HCT116 (cell line): ENCODE data around the gene NFIA. TPM values are rescaled to one million over a fixed set of nuclear protein-coding genes. Genes with fewer than 3 reads are reported as not detected.

Source experiments
- ATAC-seq: fragments of 200-7000 bp; cut with Tn5 transposase; 2 replicates; pipeline ENCODE4 v1.9.1; 2020; ENCODE audit warnings: mild to moderate bottlenecking, moderate library complexity
- BruUV-seq: library from RNA; stranded (reverse); fragments of 400-500 nt; replicated peaks from 2 replicates; lab custom pipeline; 2021; lab: Mats Ljungman, UMichigan
- CTCF ChIA-PET: fragments of 300-600 bp; sonication (Branson Sonifier 250); formaldehyde crosslinking; loops from one replicate; lab custom pipeline; 2021; ENCODE audit warnings: antibody characterized with exemption; lab: Charles Lee
- POLR2A ChIA-PET: fragments of 300-600, 350-600 bp; sonication (Branson Sonifier 250); formaldehyde crosslinking; loops from one replicate; lab custom pipeline; 2021; ENCODE audit warnings: antibody characterized with exemption; lab: Charles Lee
- RAD21 ChIA-PET, 2 experiments: fragments of 300-600 bp; sonication (Branson Sonifier 250); formaldehyde crosslinking; loops; one replicate each; lab custom pipeline; 2023; ENCODE audit warnings: low total read pairs in 2 of 2; ENCODE audit not compliant: uncharacterized antibody in 2 of 2, unreplicated experiment in 2 of 2, low non-redundant PET in 1 of 2; lab: Charles Lee
- DNase-seq: peaks from one replicate; pipeline ENCODE4 v3.0.0-alpha.2; 2010; ENCODE audit warnings: low read depth, low spot score
- H2AFZ ChIP-seq: fragments of 200-600 bp; shearing (Covaris generic), sonication (generic); 2 replicates; pipeline ENCODE4 v1.6.1; 2017; ENCODE audit warnings: low read depth, mixed run types, mixed read lengths, antibody characterized with exemption, low read length; ENCODE audit not compliant: poor library complexity, severe bottlenecking
- H3K27ac ChIP-seq: 2 replicates; pipeline ENCODE4 v1.5.1; 2012; ENCODE audit warnings: low read depth, low read length
- H3K27me3 ChIP-seq: fragments of 200-600 bp; sonication (generic); 2 replicates; pipeline ENCODE4 v1.6.1; 2016; ENCODE audit warnings: mixed run types, low read length, mixed read lengths; ENCODE audit not compliant: insufficient read depth
- H3K36me3 ChIP-seq, 2 experiments: fragments of 200-500 bp in 1 of 2; fragments of 200-600 bp in 1 of 2; sonication (Bioruptor generic) in 1 of 2; sonication (generic) in 1 of 2; 2 replicates each; pipeline versions ENCODE4 v1.5.1 to v1.6.1; 2014 to 2016; ENCODE audit warnings: low read length in 2 of 2, inconsistent platforms in 1 of 2, mixed read lengths in 1 of 2, mixed run types in 1 of 2; ENCODE audit not compliant: insufficient read depth in 2 of 2, control insufficient read depth in 1 of 2
- H3K4me1 ChIP-seq, 2 experiments: fragments of 200-600 bp in 1 of 2; sonication (generic) in 1 of 2; 2 replicates each; pipeline versions ENCODE4 v1.5.1 to v1.6.1; 2012 to 2017; ENCODE audit warnings: low read length in 2 of 2, inconsistent platforms in 1 of 2, mild to moderate bottlenecking in 1 of 2, mixed read lengths in 1 of 2, mixed run types in 1 of 2, moderate library complexity in 1 of 2; ENCODE audit not compliant: insufficient read depth in 2 of 2, control insufficient read depth in 1 of 2
- H3K4me2 ChIP-seq: fragments of 200-600 bp; sonication (generic); 2 replicates; pipeline ENCODE4 v1.6.1; 2017; ENCODE audit warnings: mixed run types, low read length, mixed read lengths
- H3K4me3 ChIP-seq, 2 experiments: fragments of 200-600 bp in 1 of 2; sonication (generic) in 1 of 2; replicated peaks in 1 of 2; 2 replicates each; pipeline ENCODE4 v1.5.1; 2011 to 2016; ENCODE audit warnings: low read length in 2 of 2, control low read depth in 1 of 2, low read depth in 1 of 2, mild to moderate bottlenecking in 1 of 2, mixed read lengths in 1 of 2, mixed run types in 1 of 2
- H3K79me2 ChIP-seq: fragments of 200-600 bp; sonication (generic); 2 replicates; pipeline ENCODE4 v1.6.1; 2017; ENCODE audit warnings: mild to moderate bottlenecking, mixed run types, low read length, moderate library complexity, mixed read lengths; ENCODE audit not compliant: insufficient read depth
- H3K9ac ChIP-seq: fragments of 200-600 bp; sonication (generic); 2 replicates; pipeline ENCODE4 v1.6.1; 2016; ENCODE audit warnings: low read length, mixed read lengths
- H3K9me2 ChIP-seq: fragments of 200-600 bp; sonication (generic), shearing (Covaris generic); 2 replicates; pipeline ENCODE4 v1.6.1; 2017; ENCODE audit warnings: mixed run types, mild to moderate bottlenecking, moderate library complexity; ENCODE audit not compliant: insufficient read depth
- H3K9me3 ChIP-seq, 2 experiments: fragments of 200-500 bp in 1 of 2; fragments of 200-600 bp in 1 of 2; sonication (Bioruptor generic) in 1 of 2; sonication (generic) in 1 of 2; 2 replicates each; pipeline ENCODE4 v1.6.1; 2014 to 2017; ENCODE audit warnings: low read length in 2 of 2, mixed read lengths in 2 of 2, inconsistent platforms in 1 of 2, low read depth in 1 of 2, mild to moderate bottlenecking in 1 of 2, mixed run types in 1 of 2, moderate library complexity in 1 of 2; ENCODE audit not compliant: control insufficient read depth in 1 of 2, insufficient read depth in 1 of 2
- H4K20me1 ChIP-seq: fragments of 200-600 bp; sonication (generic), shearing (Covaris generic); 2 replicates; pipeline ENCODE4 v1.6.1; 2017; ENCODE audit warnings: mixed run types, mild to moderate bottlenecking, moderate library complexity; ENCODE audit not compliant: insufficient read depth
- CEBPB ChIP-seq: IDR thresholded peaks from 2 replicates; pipeline ENCODE4 v1.6.1; 2012; ENCODE audit warnings: low read depth
- EGR1 ChIP-seq: IDR thresholded peaks from 2 replicates; pipeline ENCODE4 v1.6.1; 2012; ENCODE audit warnings: low read depth
- ELF1 ChIP-seq: IDR thresholded peaks from 2 replicates; pipeline ENCODE4 v1.6.1; 2012; ENCODE audit warnings: low read depth, borderline replicate concordance
- EZH2 ChIP-seq: fragments of 200-600 bp; sonication (generic); IDR thresholded peaks from 2 replicates; pipeline ENCODE4 v1.6.1; 2017; ENCODE audit warnings: antibody characterized with exemption, mixed run types
- EZH2phosphoT487 ChIP-seq: fragments of 200-600 bp; IDR thresholded peaks from 2 replicates; pipeline ENCODE4 v1.6.1; 2018; ENCODE audit warnings: antibody characterized with exemption, borderline replicate concordance
- FOSL1 ChIP-seq: IDR thresholded peaks from 2 replicates; pipeline ENCODE4 v1.6.1; 2012; ENCODE audit warnings: low read depth
- JUND ChIP-seq: IDR thresholded peaks from 2 replicates; pipeline ENCODE4 v1.6.1; 2012
- POLR2AphosphoS5 ChIP-seq: IDR thresholded peaks from 2 replicates; pipeline ENCODE4 v1.6.1; 2011; ENCODE audit warnings: mild to moderate bottlenecking, low read depth, low read length, moderate library complexity
- SIN3A ChIP-seq: IDR thresholded peaks from 2 replicates; pipeline ENCODE4 v1.6.1; 2012; ENCODE audit warnings: low read depth
- SP1 ChIP-seq: IDR thresholded peaks from 2 replicates; pipeline ENCODE4 v1.6.1; 2012; ENCODE audit warnings: low read depth
- SRF ChIP-seq: IDR thresholded peaks from 2 replicates; pipeline ENCODE4 v1.6.1; 2012; ENCODE audit warnings: low read depth
- TCF7L2 ChIP-seq: IDR thresholded peaks from 2 replicates; pipeline ENCODE4 v1.7.0; 2011; ENCODE audit warnings: borderline replicate concordance, inconsistent platforms; ENCODE audit not compliant: insufficient read depth, insufficient read length; ENCODE audit errors: extremely low read depth
- YY1 ChIP-seq: IDR thresholded peaks from 2 replicates; pipeline ENCODE4 v1.6.1; 2011; ENCODE audit warnings: low read length, low read depth, moderate library complexity, mild to moderate bottlenecking; ENCODE audit not compliant: insufficient replicate concordance; ENCODE audit errors: extremely low read depth
- ZBTB33 ChIP-seq: IDR thresholded peaks from 2 replicates; pipeline ENCODE4 v1.6.1; 2011; ENCODE audit warnings: mild to moderate bottlenecking, low read length, moderate library complexity; ENCODE audit not compliant: insufficient replicate concordance; ENCODE audit errors: extremely low read depth
- ZFX ChIP-seq: fragments of 450-650 bp; IDR thresholded peaks from 2 replicates; pipeline ENCODE4 v1.6.1; 2017
- ZNF274 ChIP-seq: fragments of 200-500 bp; sonication (Bioruptor generic); IDR thresholded peaks from 2 replicates; pipeline ENCODE4 v1.6.1; 2014; ENCODE audit warnings: mild to moderate bottlenecking, low read depth, low read length, inconsistent platforms
- intact Hi-C: fragments of 100-400 bp; cut with micrococcal nuclease; formaldehyde crosslinking; loops from 2 replicates; pipeline ENCODE4 v1.10.0; 2022
- total RNA-seq: library from RNA; stranded (reverse); gene quantifications from one replicate; pipeline ENCODE4 v1.2.1, GENCODE V29; 2021; ENCODE audit not compliant: unreplicated experiment
- TF ChIP-seq, protein P1 (sequence below): IDR thresholded peaks from 2 replicates; pipeline ENCODE4 v1.6.1; 2012; ENCODE audit warnings: low read depth
- TF ChIP-seq, protein P2 (sequence below), 3 experiments: fragments of 200-600 bp in 1 of 3; sonication (generic) in 1 of 3; IDR thresholded peaks in 2 of 3; conservative IDR thresholded peaks in 1 of 3; 2 replicates each; pipeline ENCODE4 v1.5.1; 2012 to 2017; ENCODE audit warnings: low read depth in 2 of 3, low read length in 2 of 3, antibody characterized with exemption in 1 of 3, borderline replicate concordance in 1 of 3, control low read depth in 1 of 3, mild to moderate bottlenecking in 1 of 3, mixed read lengths in 1 of 3, mixed run types in 1 of 3, moderate library complexity in 1 of 3; ENCODE audit not compliant: insufficient read depth in 1 of 3
- TF ChIP-seq, protein P3 (sequence below): IDR thresholded peaks from 2 replicates; pipeline ENCODE4 v1.6.1; 2012

Gene NFIA
- total RNA-seq, 1 experiment from 2014 or later: 17.2 TPM

- DNase-seq (no peak), ATAC-seq (no peak)
- H2AFZ ChIP-seq: no peak overlapping the region
- H3K27ac ChIP-seq: no peak overlapping the region
- intact Hi-C loops: no loop called here
- no peak for TF ChIP-seq SIN3A
- no peak for TF ChIP-seq ELF1
- TF ChIP-seq POLR2AphosphoS5: no peak
- no peak for TF ChIP-seq ZBTB33
- TF ChIP-seq SRF: no peak
- no peak for TF ChIP-seq EZH2phosphoT487
- TF ChIP-seq, protein P1, sequence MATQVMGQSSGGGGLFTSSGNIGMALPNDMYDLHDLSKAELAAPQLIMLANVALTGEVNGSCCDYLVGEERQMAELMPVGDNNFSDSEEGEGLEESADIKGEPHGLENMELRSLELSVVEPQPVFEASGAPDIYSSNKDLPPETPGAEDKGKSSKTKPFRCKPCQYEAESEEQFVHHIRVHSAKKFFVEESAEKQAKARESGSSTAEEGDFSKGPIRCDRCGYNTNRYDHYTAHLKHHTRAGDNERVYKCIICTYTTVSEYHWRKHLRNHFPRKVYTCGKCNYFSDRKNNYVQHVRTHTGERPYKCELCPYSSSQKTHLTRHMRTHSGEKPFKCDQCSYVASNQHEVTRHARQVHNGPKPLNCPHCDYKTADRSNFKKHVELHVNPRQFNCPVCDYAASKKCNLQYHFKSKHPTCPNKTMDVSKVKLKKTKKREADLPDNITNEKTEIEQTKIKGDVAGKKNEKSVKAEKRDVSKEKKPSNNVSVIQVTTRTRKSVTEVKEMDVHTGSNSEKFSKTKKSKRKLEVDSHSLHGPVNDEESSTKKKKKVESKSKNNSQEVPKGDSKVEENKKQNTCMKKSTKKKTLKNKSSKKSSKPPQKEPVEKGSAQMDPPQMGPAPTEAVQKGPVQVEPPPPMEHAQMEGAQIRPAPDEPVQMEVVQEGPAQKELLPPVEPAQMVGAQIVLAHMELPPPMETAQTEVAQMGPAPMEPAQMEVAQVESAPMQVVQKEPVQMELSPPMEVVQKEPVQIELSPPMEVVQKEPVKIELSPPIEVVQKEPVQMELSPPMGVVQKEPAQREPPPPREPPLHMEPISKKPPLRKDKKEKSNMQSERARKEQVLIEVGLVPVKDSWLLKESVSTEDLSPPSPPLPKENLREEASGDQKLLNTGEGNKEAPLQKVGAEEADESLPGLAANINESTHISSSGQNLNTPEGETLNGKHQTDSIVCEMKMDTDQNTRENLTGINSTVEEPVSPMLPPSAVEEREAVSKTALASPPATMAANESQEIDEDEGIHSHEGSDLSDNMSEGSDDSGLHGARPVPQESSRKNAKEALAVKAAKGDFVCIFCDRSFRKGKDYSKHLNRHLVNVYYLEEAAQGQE: no peak
- TF ChIP-seq, protein P2, sequence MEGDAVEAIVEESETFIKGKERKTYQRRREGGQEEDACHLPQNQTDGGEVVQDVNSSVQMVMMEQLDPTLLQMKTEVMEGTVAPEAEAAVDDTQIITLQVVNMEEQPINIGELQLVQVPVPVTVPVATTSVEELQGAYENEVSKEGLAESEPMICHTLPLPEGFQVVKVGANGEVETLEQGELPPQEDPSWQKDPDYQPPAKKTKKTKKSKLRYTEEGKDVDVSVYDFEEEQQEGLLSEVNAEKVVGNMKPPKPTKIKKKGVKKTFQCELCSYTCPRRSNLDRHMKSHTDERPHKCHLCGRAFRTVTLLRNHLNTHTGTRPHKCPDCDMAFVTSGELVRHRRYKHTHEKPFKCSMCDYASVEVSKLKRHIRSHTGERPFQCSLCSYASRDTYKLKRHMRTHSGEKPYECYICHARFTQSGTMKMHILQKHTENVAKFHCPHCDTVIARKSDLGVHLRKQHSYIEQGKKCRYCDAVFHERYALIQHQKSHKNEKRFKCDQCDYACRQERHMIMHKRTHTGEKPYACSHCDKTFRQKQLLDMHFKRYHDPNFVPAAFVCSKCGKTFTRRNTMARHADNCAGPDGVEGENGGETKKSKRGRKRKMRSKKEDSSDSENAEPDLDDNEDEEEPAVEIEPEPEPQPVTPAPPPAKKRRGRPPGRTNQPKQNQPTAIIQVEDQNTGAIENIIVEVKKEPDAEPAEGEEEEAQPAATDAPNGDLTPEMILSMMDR (IDR thresholded peaks at IDR 0.05 in 2 of 3, conservative IDR thresholded peaks at IDR 0.05 in 1 of 3; ENCODE audit: borderline replicate concordance in 1 of 3, insufficient read depth in 1 of 3, low read depth in 2 of 3, low read length in 2 of 3): no peak
- no peak for TF ChIP-seq FOSL1
- TF ChIP-seq CEBPB: no peak
- TF ChIP-seq SP1: no peak
- TF ChIP-seq YY1: no peak
- TF ChIP-seq TCF7L2: no peak
- no peak for TF ChIP-seq ZFX
- TF ChIP-seq, protein P3, sequence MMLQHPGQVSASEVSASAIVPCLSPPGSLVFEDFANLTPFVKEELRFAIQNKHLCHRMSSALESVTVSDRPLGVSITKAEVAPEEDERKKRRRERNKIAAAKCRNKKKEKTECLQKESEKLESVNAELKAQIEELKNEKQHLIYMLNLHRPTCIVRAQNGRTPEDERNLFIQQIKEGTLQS: no peak
- TF ChIP-seq EGR1: no peak
- TF ChIP-seq JUND: no peak
- TF ChIP-seq EZH2: no peak
- no peak for TF ChIP-seq ZNF274
- RAD21 ChIA-PET: no interaction called here
- H4K20me1 ChIP-seq: no peaks in the 10 kb centered on the region
- H3K79me2 ChIP-seq: no peaks in the 10 kb centered on the region
- no peaks in the 10 kb centered on the region for H3K9me3 ChIP-seq
- no peak overlapping the region for H3K4me3 ChIP-seq
- no peak overlapping the region for H3K9ac ChIP-seq
- H3K9me2 ChIP-seq: no peaks in the 10 kb centered on the region
- no peaks in the 10 kb centered on the region for H3K27me3 ChIP-seq
- BruUV-seq: no TSS peak
- CTCF ChIA-PET: no interaction called here
- no peak overlapping the region for H3K4me2 ChIP-seq
- no peaks in the 10 kb centered on the region for H3K36me3 ChIP-seq
- POLR2A ChIA-PET: no interaction called here
- H3K4me1 ChIP-seq: no peaks in the 10 kb centered on the region
Observed at GRCh38 chr1:61269602-61270001, 187.2 kb downstream of the NFIA start.
